GM12892 (cell line): ENCODE data around the gene RBBP8. TPM values are rescaled to one million over a fixed set of nuclear protein-coding genes. Genes with fewer than 3 reads are reported as not detected.
"Not testable (repeated sequence)": the region's sequence is repeated elsewhere in the genome, so short reads cannot be mapped to it uniquely, and the experiment has no call there.

Source experiments
- DNase-seq: peaks from one replicate; pipeline ENCODE4 v3.0.0; 2011; ENCODE audit not compliant: insufficient read length
- FAIRE-seq: peaks from 2 replicates; lab custom pipeline; 2011; peaks lifted over from hg19 to GRCh38; lab: Jason Lieb, UNC
- POLR2A ChIP-seq: IDR thresholded peaks from 2 replicates; pipeline ENCODE4 v1.6.1; 2011; ENCODE audit warnings: low read depth, low read length, control low read depth
- POLR2AphosphoS5 ChIP-seq: IDR thresholded peaks from 2 replicates; pipeline ENCODE4 v1.6.1; 2011; ENCODE audit warnings: low read depth, low read length, control low read depth
- TAF1 ChIP-seq: IDR thresholded peaks from 2 replicates; pipeline ENCODE4 v1.6.1; 2011; ENCODE audit warnings: low read depth, mild to moderate bottlenecking, control low read depth, low read length, borderline replicate concordance
- polyA plus RNA-seq: library from polyadenylated mRNA; unstranded; fragments of >200 nt; gene quantifications from one replicate; pipeline ENCODE4 v1.2.1, GENCODE V29; 2012; ENCODE audit warnings: missing spikeins, inconsistent platforms; ENCODE audit not compliant: missing spikeins

RBBP8 gene
- 43.9 TPM for polyA plus RNA-seq

- FAIRE-seq (peak; percentile 93), DNase-seq (peak; percentile 50)
- TF ChIP-seq POLR2AphosphoS5 (peak; percentile 3; the same call in 1 of the 2 replicates), TAF1 (0 out of 2 replicates have a peak, but pooled peaks have one; percentile 20), POLR2A (peak; percentile 55; the same call in 1 of the 2 replicates)
Measured at GRCh38 chr18:22933206-22933965, at the start of gene RBBP8. Gene RBBP8, plus strand, starts transcription at chr18:22933328. Its CDS starts 3,524 bp downstream, at chr18:22936852.

GRCh38 chr18:22883827-22884226 lies 49.3 kb upstream of the RBBP8 start:
- FAIRE-seq (no peak), DNase-seq (no peak)
- TF ChIP-seq POLR2A = no peak
- no peak for TF ChIP-seq POLR2AphosphoS5
- TF ChIP-seq TAF1 = no peak

- not testable (repeated sequence) for DNase-seq
Measured at GRCh38 chr18:22885694-22886093, 47.4 kb upstream of the RBBP8 start.

GRCh38 chr18:22899421-22899820 lies 33.7 kb upstream of the RBBP8 start:
- TF ChIP-seq POLR2AphosphoS5 (no peak), POLR2A (no peak), TAF1 (no peak)
- no peak for DNase-seq
- FAIRE-seq = no peak

More at GRCh38 chr18:22885694-22886093, 47.4 kb upstream of the RBBP8 start:
- not testable (repeated sequence) for FAIRE-seq

GRCh38 chr18:22900558-22901238 lies 32.4 kb upstream of the RBBP8 start:
- DNase-seq (no peak), FAIRE-seq (no peak)
- TF ChIP-seq POLR2AphosphoS5 (no peak), POLR2A (no peak), TAF1 (no peak)

GRCh38 chr18:22902093-22902492 lies 31.0 kb upstream of the RBBP8 start:
- DNase-seq (no peak), FAIRE-seq (no peak)
- no peak for TF ChIP-seq TAF1
- no peak for TF ChIP-seq POLR2A
- no peak for TF ChIP-seq POLR2AphosphoS5

GRCh38 chr18:22903248-22903647 lies 29.9 kb upstream of the RBBP8 start:
- FAIRE-seq = not testable (repeated sequence)

GRCh38 chr18:22912149-22912548 lies 21.0 kb upstream of the RBBP8 start:
- FAIRE-seq (no peak), DNase-seq (no peak)
- no peak for TF ChIP-seq TAF1
- TF ChIP-seq POLR2A = no peak
- TF ChIP-seq POLR2AphosphoS5 = no peak

More at GRCh38 chr18:22903248-22903647, 29.9 kb upstream of the RBBP8 start:
- not testable (repeated sequence) for DNase-seq

- no peak for TF ChIP-seq POLR2A
- TF ChIP-seq POLR2AphosphoS5 = no peak
- no peak for TF ChIP-seq TAF1
- DNase-seq (no peak), FAIRE-seq (no peak)
Measured at GRCh38 chr18:22912835-22913234, 20.3 kb upstream of the RBBP8 start.

- FAIRE-seq (no peak), DNase-seq (no peak)
- TF ChIP-seq POLR2A (no peak), TAF1 (no peak), POLR2AphosphoS5 (no peak)
Measured at GRCh38 chr18:22913861-22914260, 19.3 kb upstream of the RBBP8 start.

- FAIRE-seq = no peak
- DNase-seq = no peak
- TF ChIP-seq TAF1 = no peak
Measured at GRCh38 chr18:22914633-22915032, 18.5 kb upstream of the RBBP8 start.

GRCh38 chr18:22915337-22915736 lies 17.8 kb upstream of the RBBP8 start:
- FAIRE-seq (no peak), DNase-seq (no peak)
- no peak for TF ChIP-seq POLR2AphosphoS5
- no peak for TF ChIP-seq TAF1
- no peak for TF ChIP-seq POLR2A
